Measurements from ENCODE around the gene MARVELD3.

GRCh38 chr16:71671165-71671564 is 45.2 kb downstream of the MARVELD3 start:
- TF ChIP-seq CTCF (optimal IDR thresholded peaks at IDR 0.05 in 1 of 3, IDR thresholded peaks at IDR 0.05 in 1 of 3, conservative IDR thresholded peaks at IDR 0.05 in 1 of 3; ENCODE audit: extremely low read depth in 1 of 3, insufficient read depth in 2 of 3, low read length in 3 of 3) = no peak
- TF ChIP-seq EZH2 (IDR thresholded peaks at IDR 0.05; ENCODE audit: low read length) = no peak
